ENCODE data around the gene ZNF516. TPM values are rescaled to one million over a fixed set of nuclear protein-coding genes. Genes with fewer than 3 reads are reported as not detected.
A peak's percentile ranks its signal among the peaks of the same experiment; 100 is the strongest.

The ZNF516 gene
- total and polyA plus RNA-seq, 2 of the 13 experiments (the other 11 are each of a cell fraction or from before 2014, with no cell fraction given), result 16.6 to 18.7 TPM

DNA sequence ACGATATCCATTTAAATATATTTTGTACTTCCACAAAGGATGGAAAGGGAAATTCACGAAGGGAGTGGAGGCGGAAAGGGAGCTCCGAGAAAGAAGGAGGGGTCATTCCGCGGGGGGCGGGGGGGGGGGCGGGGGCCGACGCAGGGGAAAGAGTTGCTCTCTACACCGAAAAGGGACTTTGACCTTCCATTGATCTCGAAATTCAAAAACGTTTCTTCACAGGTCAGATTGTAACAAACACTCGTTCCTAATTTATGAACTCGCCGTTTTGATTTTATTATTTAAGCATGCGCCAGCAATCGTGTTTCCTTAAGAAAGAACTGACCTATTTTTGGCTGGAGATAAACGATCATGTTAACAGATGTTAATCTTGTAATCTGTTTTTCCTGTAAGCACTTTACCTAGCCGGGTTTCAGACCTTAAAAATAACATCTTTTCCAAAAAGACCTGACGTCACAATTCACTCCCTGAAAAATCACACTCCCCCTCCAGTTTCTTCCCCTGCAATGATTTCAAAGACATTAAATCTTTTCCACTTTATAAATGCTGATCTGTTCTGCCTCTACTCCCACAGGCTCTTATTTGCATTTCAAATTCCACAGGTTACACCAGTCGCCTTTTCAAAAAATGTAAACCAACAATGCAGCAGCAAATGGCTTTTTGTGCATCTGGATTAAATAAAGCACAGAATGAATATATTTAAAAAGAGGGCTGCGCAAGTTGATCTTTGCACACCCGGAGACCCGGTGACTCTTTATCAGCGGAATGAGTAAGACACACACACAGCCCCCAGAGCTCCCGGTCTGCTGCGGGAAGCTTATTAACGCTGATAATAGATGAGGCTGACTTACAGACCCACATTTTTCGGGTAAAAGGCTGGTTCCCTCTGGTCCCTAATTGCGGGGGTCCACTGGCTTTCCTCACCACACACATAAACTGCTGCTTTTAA, 1.6 kb downstream of the ZNF516 start (continued):
- no peak for TF ChIP-seq ZNF33A (CRISPR knock-in tag; IDR thresholded peaks at IDR 0.05; ENCODE audit: borderline replicate concordance)
- TF ChIP-seq ATF7 (IDR thresholded peaks at IDR 0.05), result peak; percentile 47; the same call in 1 of the 2 replicates
- no peak for TF ChIP-seq ATF7 (CRISPR knock-in tag; IDR thresholded peaks at IDR 0.05)
- TF ChIP-seq ZNF615 (CRISPR knock-in tag; IDR thresholded peaks at IDR 0.05; ENCODE audit: borderline replicate concordance), result no peak
- TF ChIP-seq, protein P1, sequence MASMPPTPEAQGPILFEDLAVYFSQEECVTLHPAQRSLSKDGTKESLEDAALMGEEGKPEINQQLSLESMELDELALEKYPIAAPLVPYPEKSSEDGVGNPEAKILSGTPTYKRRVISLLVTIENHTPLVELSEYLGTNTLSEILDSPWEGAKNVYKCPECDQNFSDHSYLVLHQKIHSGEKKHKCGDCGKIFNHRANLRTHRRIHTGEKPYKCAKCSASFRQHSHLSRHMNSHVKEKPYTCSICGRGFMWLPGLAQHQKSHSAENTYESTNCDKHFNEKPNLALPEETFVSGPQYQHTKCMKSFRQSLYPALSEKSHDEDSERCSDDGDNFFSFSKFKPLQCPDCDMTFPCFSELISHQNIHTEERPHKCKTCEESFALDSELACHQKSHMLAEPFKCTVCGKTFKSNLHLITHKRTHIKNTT (CRISPR knock-in tag; IDR thresholded peaks at IDR 0.05), result no peak
- no peak for TF ChIP-seq NFE2L1 (CRISPR knock-in tag; IDR thresholded peaks at IDR 0.05; ENCODE audit: borderline replicate concordance)
- no peak for TF ChIP-seq FOXK1 (CRISPR knock-in tag; IDR thresholded peaks at IDR 0.05; ENCODE audit: borderline replicate concordance, low read depth)
- TF ChIP-seq, protein P2, sequence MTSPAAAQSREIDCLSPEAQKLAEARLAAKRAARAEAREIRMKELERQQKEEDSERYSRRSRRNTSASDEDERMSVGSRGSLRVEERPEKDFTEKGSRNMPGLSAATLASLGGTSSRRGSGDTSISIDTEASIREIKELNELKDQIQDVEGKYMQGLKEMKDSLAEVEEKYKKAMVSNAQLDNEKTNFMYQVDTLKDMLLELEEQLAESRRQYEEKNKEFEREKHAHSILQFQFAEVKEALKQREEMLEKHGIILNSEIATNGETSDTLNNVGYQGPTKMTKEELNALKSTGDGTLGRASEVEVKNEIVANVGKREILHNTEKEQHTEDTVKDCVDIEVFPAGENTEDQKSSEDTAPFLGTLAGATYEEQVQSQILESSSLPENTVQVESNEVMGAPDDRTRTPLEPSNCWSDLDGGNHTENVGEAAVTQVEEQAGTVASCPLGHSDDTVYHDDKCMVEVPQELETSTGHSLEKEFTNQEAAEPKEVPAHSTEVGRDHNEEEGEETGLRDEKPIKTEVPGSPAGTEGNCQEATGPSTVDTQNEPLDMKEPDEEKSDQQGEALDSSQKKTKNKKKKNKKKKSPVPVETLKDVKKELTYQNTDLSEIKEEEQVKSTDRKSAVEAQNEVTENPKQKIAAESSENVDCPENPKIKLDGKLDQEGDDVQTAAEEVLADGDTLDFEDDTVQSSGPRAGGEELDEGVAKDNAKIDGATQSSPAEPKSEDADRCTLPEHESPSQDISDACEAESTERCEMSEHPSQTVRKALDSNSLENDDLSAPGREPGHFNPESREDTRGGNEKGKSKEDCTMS (CRISPR knock-in tag; conservative IDR thresholded peaks at IDR 0.05), result no peak
- TF ChIP-seq GABPB1 (CRISPR knock-in tag; IDR thresholded peaks at IDR 0.05), result peak; percentile 25; the same call in 1 of the 2 replicates
- no peak for TF ChIP-seq RBM39 (IDR thresholded peaks at IDR 0.05; ENCODE audit: low read depth, low read length, poor library complexity, severe bottlenecking)
- TF ChIP-seq, protein P3, sequence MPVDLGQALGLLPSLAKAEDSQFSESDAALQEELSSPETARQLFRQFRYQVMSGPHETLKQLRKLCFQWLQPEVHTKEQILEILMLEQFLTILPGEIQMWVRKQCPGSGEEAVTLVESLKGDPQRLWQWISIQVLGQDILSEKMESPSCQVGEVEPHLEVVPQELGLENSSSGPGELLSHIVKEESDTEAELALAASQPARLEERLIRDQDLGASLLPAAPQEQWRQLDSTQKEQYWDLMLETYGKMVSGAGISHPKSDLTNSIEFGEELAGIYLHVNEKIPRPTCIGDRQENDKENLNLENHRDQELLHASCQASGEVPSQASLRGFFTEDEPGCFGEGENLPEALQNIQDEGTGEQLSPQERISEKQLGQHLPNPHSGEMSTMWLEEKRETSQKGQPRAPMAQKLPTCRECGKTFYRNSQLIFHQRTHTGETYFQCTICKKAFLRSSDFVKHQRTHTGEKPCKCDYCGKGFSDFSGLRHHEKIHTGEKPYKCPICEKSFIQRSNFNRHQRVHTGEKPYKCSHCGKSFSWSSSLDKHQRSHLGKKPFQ (CRISPR knock-in tag; IDR thresholded peaks at IDR 0.05; ENCODE audit: insufficient replicate concordance), result no peak
- no peak for TF ChIP-seq GABPA (IDR thresholded peaks at IDR 0.05; ENCODE audit: low read depth, low read length)
- peak; percentile 43 for TF ChIP-seq GABPA (CRISPR knock-in tag; IDR thresholded peaks at IDR 0.05; ENCODE audit: low read depth)
- TF ChIP-seq, protein P4, sequence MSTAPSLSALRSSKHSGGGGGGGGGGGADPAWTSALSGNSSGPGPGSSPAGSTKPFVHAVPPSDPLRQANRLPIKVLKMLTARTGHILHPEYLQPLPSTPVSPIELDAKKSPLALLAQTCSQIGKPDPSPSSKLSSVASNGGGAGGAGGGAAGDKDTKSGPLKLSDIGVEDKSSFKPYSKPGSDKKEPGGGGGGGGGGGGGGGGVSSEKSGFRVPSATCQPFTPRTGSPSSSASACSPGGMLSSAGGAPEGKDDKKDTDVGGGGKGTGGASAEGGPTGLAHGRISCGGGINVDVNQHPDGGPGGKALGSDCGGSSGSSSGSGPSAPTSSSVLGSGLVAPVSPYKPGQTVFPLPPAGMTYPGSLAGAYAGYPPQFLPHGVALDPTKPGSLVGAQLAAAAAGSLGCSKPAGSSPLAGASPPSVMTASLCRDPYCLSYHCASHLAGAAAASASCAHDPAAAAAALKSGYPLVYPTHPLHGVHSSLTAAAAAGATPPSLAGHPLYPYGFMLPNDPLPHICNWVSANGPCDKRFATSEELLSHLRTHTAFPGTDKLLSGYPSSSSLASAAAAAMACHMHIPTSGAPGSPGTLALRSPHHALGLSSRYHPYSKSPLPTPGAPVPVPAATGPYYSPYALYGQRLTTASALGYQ (CRISPR knock-in tag; IDR thresholded peaks at IDR 0.05), result 0 out of 2 replicates have a peak, but pooled peaks have one; percentile 10
- TF ChIP-seq, protein P5, sequence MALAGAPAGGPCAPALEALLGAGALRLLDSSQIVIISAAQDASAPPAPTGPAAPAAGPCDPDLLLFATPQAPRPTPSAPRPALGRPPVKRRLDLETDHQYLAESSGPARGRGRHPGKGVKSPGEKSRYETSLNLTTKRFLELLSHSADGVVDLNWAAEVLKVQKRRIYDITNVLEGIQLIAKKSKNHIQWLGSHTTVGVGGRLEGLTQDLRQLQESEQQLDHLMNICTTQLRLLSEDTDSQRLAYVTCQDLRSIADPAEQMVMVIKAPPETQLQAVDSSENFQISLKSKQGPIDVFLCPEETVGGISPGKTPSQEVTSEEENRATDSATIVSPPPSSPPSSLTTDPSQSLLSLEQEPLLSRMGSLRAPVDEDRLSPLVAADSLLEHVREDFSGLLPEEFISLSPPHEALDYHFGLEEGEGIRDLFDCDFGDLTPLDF (CRISPR knock-in tag; IDR thresholded peaks at IDR 0.05), result no peak
- no peak for TF ChIP-seq FOSL1 (CRISPR knock-in tag; IDR thresholded peaks at IDR 0.05; ENCODE audit: borderline replicate concordance)
- no peak for TF ChIP-seq MZF1 (CRISPR knock-in tag; IDR thresholded peaks at IDR 0.05; ENCODE audit: borderline replicate concordance)
- peak; percentile 85; the same call in 1 of the 2 replicates for TF ChIP-seq ZNF792 (CRISPR knock-in tag; IDR thresholded peaks at IDR 0.05)
- no peak for TF ChIP-seq ZNF772 (CRISPR knock-in tag; IDR thresholded peaks at IDR 0.05)
- TF ChIP-seq ZNF30 (CRISPR knock-in tag; IDR thresholded peaks at IDR 0.05), result no peak
